Stimulated activated CD4-positive, alpha-beta T cell treated with anti-CD3 and anti-CD28 coated beads, TNF-alpha, amount 100 ng/mL, for 4 hours (primary cell): Measurements from ENCODE around the gene ANTKMT.
A peak's percentile ranks its signal among the peaks of the same experiment; 100 is the strongest.

Source experiments
- DNase-seq, 3 experiments: peaks; one replicate each; pipeline ENCODE4 v3.0.0-alpha.2; 2020; ENCODE audit warnings: low read depth in 3 of 3

Gene ANTKMT

GRCh38 chr16:720990-721764 is at the start of gene ANTKMT:
Gene ANTKMT (plus strand): TSS chr16:721146. CDS start chr16:721275, 129 bp downstream.
- peak in 2 of 3 experiments; percentile 42 to 68 for DNase-seq

GRCh38 chr16:671353-672131 is 49.4 kb upstream of the ANTKMT start:
- DNase-seq, result no peak

GRCh38 chr16:672371-672770 is 48.6 kb upstream of the ANTKMT start:
- no peak for DNase-seq

GRCh38 chr16:672851-673250 is 48.1 kb upstream of the ANTKMT start:
- no peak for DNase-seq

GRCh38 chr16:673399-673991 is 47.5 kb upstream of the ANTKMT start:
- DNase-seq, result no peak

- DNase-seq, result no peak
These were observed 46.6 kb upstream of the ANTKMT start for GRCh38 chr16:674214-674881.

GRCh38 chr16:674968-675883 is 45.7 kb upstream of the ANTKMT start, which contains the start of gene RHBDL1:
Gene RHBDL1 (plus strand): TSS chr16:675671. CDS start chr16:675791, 120 bp downstream.
- no peak for DNase-seq

GRCh38 chr16:675884-676564 is 44.9 kb upstream of the ANTKMT start:
- no peak for DNase-seq

GRCh38 chr16:676565-676902 is 44.4 kb upstream of the ANTKMT start:
- DNase-seq, result no peak

- DNase-seq, result no peak
These were observed 44.0 kb upstream of the ANTKMT start for GRCh38 chr16:676913-677312.

- DNase-seq, result no peak
These were observed 43.4 kb upstream of the ANTKMT start for GRCh38 chr16:677316-678190.

GRCh38 chr16:678209-678857 is 42.6 kb upstream of the ANTKMT start:
- DNase-seq, result no peak

- peak in 1 of 3 experiments; percentile 40 for DNase-seq
These were observed 41.8 kb upstream of the ANTKMT start for GRCh38 chr16:678858-679813.

- peak; percentile 85 for DNase-seq
These were observed 40.9 kb upstream of the ANTKMT start, which contains the start of gene STUB1 for GRCh38 chr16:679814-680624. Gene STUB1 (plus strand): TSS chr16:680410. CDS start chr16:680526, 116 bp downstream.

- no peak for DNase-seq
These were observed 40.4 kb upstream of the ANTKMT start for GRCh38 chr16:680625-680945.

GRCh38 chr16:680967-681745 is 39.8 kb upstream of the ANTKMT start:
- no peak for DNase-seq
